NCI-H526 treated with DMSO at 0.1 percent for 48 hours (cell line): ENCODE data around the gene SIGLEC11.
"Not testable (repeated sequence)": the region's sequence is repeated elsewhere in the genome, so short reads cannot be mapped to it uniquely, and the experiment has no call there.

ENCODE experiments used
- DNase-seq: peaks from one replicate; lab custom pipeline; 2025; lab: John Stamatoyannopoulos, UW

The SIGLEC11 gene, protein sequence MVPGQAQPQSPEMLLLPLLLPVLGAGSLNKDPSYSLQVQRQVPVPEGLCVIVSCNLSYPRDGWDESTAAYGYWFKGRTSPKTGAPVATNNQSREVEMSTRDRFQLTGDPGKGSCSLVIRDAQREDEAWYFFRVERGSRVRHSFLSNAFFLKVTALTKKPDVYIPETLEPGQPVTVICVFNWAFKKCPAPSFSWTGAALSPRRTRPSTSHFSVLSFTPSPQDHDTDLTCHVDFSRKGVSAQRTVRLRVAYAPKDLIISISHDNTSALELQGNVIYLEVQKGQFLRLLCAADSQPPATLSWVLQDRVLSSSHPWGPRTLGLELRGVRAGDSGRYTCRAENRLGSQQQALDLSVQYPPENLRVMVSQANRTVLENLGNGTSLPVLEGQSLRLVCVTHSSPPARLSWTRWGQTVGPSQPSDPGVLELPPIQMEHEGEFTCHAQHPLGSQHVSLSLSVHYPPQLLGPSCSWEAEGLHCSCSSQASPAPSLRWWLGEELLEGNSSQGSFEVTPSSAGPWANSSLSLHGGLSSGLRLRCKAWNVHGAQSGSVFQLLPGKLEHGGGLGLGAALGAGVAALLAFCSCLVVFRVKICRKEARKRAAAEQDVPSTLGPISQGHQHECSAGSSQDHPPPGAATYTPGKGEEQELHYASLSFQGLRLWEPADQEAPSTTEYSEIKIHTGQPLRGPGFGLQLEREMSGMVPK

GRCh38 chr19:49960980-49961379 is at the start of gene SIGLEC11:
SIGLEC11 (minus strand) TSS chr19:49961172; CDS start chr19:49961081, 91 bp downstream.
- not testable (repeated sequence) for DNase-seq

GRCh38 chr19:50008532-50008931 is 47.6 kb upstream of the SIGLEC11 start:
- DNase-seq = no peak

GRCh38 chr19:50007947-50008346 is 47.0 kb upstream of the SIGLEC11 start:
- no peak for DNase-seq

DNA sequence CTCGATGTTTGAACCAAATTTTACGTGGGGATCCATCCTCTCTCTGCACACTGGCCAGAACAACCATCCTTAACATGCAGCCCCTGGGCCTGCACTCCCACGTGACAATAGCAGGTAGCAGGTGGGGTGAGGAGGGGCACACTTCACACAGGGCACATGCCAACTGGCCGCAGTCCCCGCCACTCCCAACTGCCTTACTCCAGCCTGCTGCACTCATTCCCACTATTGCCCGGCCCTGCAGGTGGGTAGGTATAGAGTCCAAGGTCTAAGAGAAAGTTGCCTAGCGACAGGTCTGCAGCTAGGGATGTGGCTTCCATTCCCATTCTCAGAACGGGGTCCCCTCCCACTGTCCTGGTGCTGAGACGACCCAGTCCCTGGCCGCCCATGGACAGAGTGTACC is 46.2 kb upstream of the SIGLEC11 start:
- DNase-seq = no peak

GRCh38 chr19:50005428-50005827 is 44.5 kb upstream of the SIGLEC11 start:
- DNase-seq = no peak

DNA sequence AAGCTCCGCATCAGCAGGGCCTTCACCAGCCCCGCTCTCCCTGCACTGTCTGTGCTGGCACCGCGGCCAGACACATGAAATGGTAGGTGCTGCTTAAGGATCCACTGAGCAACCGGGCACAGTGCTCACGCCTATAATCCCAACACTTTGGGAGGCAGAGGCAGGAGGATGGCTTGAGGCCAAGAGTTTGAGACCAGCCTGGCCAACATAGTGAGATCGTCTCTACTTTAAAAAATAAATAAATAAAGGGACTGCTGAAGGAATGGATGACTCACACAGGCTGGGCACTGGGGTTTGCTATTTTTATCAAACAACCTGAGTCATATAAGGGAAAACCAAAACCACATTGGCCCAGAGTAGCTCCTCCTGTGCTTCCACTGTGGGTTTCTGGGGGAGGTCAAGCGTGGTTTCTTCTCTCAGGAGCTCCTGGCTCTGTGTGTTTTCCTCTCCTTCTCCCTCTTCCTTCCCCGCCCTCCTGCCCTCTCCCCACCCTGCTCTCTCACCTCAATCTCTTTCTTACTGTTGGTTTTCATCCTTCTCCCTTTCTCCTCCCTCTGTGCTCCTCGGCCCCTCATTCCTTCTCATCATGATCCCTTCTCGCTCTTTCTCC is 42.9 kb upstream of the SIGLEC11 start:
- DNase-seq = no peak

GRCh38 chr19:50003254-50003788 is 42.3 kb upstream of the SIGLEC11 start:
- no peak for DNase-seq

DNA sequence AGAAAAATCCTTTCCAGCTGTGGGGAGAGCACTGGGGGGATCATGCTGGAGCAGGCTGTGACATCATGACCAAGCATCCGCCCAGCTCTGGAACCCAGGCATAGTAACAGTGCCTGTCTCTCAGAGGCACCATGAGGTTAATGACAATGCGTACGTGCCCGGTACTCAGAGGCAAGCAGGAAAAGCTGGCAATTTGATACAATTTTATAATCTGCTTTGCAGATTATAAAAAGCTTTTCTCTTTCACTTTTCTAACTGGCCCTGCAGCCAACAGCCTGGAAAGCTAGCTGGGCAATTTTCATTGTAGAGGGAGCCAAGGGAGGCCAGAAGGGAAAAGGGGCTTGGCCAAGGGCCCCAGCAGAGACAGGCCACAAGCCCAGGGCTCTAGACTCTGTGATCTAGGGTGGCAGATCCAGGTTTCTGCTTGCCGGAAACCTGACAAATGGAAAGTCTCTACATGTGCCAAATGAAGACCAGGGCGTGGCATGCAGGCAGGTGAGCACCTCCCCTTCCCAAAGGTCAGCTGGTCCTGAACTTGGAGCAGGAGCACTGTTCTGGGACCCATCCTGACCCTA is 41.5 kb upstream of the SIGLEC11 start:
- DNase-seq = no peak

GRCh38 chr19:50001775-50002174 is 40.8 kb upstream of the SIGLEC11 start:
- DNase-seq = no peak

- no peak for DNase-seq
Observed at GRCh38 chr19:50000841-50001557, 40.0 kb upstream of the SIGLEC11 start.

GRCh38 chr19:50000038-50000840 is 39.3 kb upstream of the SIGLEC11 start:
- DNase-seq = no peak

DNA sequence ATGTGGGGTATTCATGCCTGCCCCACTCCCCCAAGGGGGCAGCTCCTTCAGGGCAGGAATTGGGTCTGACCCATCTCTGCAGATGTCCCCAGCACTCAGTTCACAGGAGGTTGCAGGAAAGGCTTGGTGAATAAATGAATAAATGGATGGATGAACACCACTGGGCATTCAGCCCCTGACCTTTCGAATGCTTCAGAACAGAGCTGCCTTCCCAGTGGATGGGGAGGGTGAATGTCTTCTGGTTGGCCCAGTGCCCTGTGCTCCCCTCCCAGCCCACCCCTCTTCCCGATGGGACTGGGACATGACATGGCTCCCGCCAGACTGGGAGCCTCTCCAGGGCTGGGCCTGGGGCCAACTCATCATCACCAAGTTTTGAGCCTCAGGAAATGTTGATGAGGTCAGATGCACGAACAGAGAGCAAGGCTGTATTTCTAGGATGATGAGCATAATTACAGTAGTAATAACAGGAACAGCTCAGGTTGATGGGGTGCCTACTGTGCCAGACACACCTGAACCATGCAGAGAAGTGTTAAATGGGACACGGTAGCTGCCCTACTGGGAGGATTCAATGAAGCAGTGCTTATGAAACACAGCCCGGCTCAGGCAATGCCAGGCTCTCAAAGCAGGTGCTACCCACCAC is 38.5 kb upstream of the SIGLEC11 start:
- no peak for DNase-seq

GRCh38 chr19:49997709-49998108 is 36.7 kb upstream of the SIGLEC11 start:
- DNase-seq = peak; percentile 28

GRCh38 chr19:49988433-49988832 is 27.5 kb upstream of the SIGLEC11 start:
- DNase-seq = no peak

DNA sequence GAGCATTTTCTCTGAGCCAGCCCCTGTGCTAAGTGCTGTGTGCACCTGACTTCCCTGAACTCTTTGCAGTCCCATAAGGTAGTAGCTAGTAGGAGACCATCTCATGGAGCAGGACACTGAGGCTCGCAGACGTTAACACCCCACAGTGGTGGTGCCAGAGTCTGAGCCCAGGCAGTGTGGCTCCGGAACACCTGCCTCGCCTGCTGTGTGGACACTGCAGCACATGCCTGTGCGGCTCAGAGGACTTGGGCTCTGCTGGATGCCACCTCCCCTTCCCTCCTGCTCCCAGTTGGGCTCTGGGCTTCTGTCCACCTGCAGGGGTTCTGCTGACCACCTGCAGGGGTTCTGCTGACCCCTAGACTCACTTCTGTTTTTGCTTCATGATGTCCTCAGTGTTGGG is 27.0 kb upstream of the SIGLEC11 start:
- DNase-seq = no peak

DNA sequence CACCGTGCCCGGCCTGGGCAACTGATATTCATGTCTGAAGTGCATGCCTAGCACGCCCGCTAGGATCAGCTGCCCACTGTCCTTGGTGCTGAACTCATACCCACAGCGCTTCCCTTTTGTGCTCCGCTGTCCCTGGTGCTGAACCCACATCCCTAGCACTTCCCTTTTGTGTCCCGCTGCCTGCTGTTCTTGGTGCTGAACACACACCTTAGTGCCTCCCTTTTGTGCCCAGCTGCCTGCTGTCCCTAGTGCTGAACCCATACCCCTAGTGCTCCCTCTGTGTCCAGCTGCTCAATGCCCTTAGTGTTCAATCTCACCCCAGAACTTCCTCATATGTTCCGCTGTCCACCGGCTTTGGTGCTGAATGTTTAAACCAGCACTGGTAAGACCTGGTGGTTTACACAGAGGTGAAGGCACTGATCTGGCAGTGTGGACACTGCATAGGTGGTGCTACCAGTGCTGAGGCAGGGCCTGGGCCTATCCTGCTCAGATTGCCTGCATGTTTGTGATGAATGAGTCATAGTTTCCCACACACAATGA is 26.3 kb upstream of the SIGLEC11 start:
- DNase-seq = no peak

DNA sequence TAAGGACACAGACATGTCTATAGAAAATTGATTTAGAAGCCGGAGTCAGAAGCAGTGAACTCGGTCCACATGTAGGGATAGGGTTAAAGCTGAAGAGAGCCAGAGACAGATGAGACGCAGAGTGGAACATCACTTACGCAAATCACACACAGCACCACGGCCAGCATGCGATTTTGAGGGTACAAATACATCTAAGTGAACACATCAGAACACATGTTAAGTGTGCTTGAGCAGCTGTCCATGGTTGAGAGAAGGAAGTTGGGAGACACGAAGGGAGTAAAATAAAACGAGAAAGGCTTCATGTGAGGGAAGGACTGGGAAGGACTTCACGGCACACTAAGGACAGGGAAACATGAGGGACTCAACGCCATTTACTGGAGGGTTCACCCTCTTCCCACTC is 25.4 kb upstream of the SIGLEC11 start:
- no peak for DNase-seq

DNA sequence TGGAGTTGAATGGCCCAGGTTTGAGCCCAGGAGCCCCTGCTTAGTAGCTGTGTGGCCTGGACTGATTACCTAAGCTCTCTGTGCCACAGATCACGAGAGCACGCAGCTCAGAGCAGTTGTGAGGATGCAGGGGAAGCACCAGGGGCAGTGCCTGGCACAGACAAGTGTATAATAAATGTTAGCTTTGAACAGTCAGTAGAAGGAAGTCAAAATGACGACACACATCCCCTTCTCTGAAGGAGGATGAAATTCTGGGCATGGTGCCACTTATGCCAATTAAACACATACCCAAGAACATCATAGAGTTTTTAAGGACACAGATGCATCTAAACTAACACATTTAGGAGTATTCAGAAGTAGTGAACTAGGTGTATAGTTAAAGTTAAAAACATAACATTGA is 24.9 kb upstream of the SIGLEC11 start:
- no peak for DNase-seq

DNA sequence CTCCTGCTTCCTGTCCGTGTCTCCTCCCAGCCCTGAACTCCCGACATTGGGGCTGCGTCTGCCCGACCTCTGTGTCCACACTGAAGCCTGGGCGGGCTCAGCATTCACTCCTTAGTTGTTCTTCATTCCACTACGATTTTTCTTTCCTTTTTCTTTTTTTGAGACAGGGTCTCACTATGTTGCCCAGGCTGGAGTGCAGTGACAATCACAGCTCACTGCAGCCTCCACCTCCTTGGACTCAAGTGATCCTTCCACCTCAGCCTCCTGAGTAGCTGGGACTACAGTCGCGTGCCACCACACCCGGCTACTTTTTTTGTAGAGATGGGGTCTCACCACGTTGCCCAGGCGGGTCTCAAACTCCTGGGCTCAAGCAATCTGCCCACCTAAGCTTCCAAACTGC is 23.5 kb upstream of the SIGLEC11 start:
- DNase-seq = no peak

GRCh38 chr19:49983645-49984229 is 22.8 kb upstream of the SIGLEC11 start:
- DNase-seq = peak; percentile 16
